Endometrial microvascular endothelial cells (primary cell): ENCODE results near the gene NCOR1. TPM values are rescaled to one million over a fixed set of nuclear protein-coding genes. Genes with fewer than 3 reads are reported as not detected.
"Not testable (repeated sequence)": the region's sequence is repeated elsewhere in the genome, so short reads cannot be mapped to it uniquely, and the experiment has no call there.

Source experiments
- in situ Hi-C: cut with HindIII; loops from 2 replicates; pipeline ENCODE4 v1.10.0; 2017; ENCODE audit warnings: low sequenced_read_pairs, low pct_unique_long_range_greater_than_20kb; ENCODE audit errors: inconsistent ontology term
- total RNA-seq: library from RNA; depleted of rRNA; stranded (reverse); fragments of >200 nt; gene quantifications from one replicate; pipeline ENCODE4 v1.2.3, GENCODE V29; 2015; ENCODE audit errors: inconsistent ontology term

Gene NCOR1
- total RNA-seq, 1 donor from 2014 or later: 56.9 TPM

- in situ Hi-C loops: not testable (repeated sequence)
Measured at GRCh38 chr17:16216341-16217001, 1.1 kb upstream of the NCOR1 start.

- in situ Hi-C loops: no loop called here
Measured at GRCh38 chr17:16215965-16216316, 607 bp upstream of the NCOR1 start.

GRCh38 chr17:16215002-16215272, 397 bp downstream of the NCOR1 start:
- in situ Hi-C loops: no loop called here

- in situ Hi-C loops: no loop called here
Measured at GRCh38 chr17:16214190-16215001, 938 bp downstream of the NCOR1 start.

- in situ Hi-C loops: no loop called here
Measured at GRCh38 chr17:16212793-16213192, 2.5 kb downstream of the NCOR1 start.

DNA sequence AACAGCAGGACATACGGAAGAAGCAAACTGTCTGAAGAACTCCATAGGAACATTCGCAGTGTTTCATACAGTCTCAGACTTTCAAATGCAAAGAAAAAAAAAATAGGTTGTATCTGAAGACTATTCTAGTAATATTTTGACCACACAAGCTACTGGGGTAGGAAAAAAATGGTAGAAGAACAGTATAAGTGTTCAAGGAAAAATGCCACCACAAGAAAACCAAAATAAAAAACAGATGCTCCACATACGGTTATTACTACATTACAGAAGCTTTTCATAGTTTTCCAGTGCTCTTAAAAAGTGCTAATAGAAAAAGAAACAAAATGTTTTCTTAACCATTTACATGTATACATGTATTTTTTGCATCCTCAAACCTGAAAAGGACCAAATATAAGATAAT, 3.7 kb downstream of the NCOR1 start:
- in situ Hi-C loops: no loop called here

- in situ Hi-C loops: not testable (repeated sequence)
Measured at GRCh38 chr17:16204763-16205162, 10.6 kb downstream of the NCOR1 start.

DNA sequence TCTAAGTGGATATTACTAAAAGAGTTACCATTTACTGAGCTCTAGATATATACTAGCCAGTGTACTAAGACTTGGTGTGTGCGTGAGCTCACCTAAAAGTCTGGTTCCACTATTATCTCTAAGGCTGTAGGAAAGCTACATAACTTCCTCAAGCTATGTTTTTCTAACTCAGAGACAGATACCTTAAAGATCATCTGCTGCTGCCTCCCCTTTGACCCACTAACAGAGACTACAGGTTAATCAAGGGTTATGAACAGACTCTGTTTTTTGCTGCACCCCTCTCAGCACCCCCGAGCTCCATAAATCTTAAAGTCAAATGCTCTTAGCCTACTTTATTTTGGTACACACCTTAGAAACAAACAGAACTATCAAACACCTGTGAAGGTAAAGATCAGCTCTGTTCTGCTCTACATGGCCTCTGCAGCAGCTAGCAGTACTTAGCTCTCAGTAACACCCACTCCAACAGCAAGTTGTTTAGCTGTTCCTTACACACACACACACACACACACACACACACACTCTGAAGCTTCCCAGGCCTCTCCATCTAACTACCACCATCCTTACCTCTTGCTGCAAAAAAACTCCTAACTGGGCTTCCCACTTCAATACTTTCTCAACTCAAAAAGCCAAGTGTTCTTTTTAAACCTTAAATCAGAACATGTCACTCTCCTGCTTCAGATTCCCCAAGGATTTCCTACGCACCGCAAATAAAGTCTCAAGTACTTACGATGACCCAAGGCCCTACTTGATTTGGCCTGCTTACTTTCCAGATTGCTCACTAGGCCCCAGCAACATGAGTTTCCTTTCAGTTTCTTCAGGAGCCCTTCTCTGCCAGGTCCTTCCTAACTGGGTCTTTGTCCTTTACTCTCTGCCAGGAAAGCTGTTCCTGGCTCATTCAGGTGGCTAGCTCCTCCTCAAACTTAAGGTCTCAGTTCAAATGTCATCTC, 12.5 kb downstream of the NCOR1 start:
- in situ Hi-C loops: not testable (repeated sequence)

- in situ Hi-C loops: not testable (repeated sequence)
Measured at GRCh38 chr17:16201693-16202131, 13.6 kb downstream of the NCOR1 start.

GRCh38 chr17:16199093-16199492, 16.2 kb downstream of the NCOR1 start:
- in situ Hi-C loops: no loop called here

- in situ Hi-C loops: no loop called here
Measured at GRCh38 chr17:16197276-16197675, 18.1 kb downstream of the NCOR1 start.

DNA sequence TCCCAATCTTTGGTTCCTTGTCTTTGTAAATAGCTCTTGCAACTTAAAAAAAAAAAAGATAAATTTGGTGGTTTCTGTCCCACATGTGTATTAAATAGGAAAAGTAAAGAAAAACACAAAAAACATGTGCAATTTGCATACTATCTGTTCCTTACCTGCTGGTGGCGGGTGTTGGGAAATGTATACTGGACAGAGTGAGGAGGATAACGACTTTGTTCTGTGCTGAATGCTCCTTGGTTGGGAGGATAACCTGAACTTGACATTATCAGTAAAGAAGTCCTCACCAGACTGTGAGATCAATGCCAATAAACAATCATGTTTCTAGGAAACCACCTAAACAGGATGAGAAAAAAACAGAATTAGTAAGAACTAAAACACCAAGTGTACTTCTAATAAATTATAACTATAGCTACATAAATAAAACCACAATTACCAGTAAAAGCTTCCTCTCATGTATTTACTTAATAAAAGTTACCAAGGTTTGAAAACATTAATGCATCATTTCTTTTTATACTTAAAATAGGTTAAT, 21.0 kb downstream of the NCOR1 start:
- in situ Hi-C loops: not testable (repeated sequence)

DNA sequence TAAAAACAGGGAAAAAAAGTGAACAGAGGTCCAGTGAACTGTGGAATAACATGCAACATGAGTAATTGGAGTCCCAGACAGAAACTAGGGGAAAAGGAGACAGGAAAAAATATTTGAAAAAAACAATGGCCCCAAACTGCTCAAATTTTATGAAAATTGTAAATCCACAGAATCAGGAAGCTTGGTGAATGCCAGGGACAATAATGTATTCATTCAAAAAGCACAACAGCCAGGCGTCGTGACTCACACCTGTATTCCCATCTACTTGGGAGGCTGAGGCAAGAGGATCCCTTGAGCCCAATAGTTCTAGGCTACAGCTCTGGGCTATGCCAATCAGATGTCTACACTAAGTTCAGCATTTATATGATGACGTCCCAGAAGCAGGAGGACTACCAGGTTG, 23.7 kb downstream of the NCOR1 start:
- in situ Hi-C loops: no loop called here

DNA sequence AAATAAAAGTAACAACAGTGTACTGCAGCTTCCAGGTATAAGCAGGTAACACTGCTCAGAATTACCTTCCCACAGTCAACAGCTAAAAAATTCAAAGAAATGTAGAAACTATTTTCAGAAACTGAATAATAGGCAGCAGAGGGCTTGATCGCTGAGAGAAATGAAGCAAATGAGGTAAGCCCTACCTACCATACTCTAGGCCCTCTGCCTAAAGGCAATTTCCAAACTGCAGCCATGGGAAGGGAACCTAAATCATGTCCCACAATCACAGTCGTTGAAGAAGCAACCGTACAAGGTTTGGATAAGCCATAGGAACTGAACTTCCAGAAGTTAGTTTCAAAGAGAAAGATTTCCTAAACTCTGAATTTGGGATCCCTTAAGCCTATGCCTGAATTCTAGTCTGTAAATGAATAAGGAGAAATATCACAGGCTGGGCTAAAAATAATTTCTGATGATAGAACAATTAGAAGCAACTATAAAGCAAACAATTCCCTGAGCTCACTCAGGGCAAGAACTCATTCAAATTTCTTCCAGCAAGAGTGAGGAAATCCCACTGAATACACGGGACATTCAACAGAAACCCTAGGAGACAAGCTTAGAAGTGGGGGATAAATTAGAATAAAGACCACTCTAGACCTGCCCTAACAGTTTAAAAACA, 24.5 kb downstream of the NCOR1 start:
- in situ Hi-C loops: no loop called here

DNA sequence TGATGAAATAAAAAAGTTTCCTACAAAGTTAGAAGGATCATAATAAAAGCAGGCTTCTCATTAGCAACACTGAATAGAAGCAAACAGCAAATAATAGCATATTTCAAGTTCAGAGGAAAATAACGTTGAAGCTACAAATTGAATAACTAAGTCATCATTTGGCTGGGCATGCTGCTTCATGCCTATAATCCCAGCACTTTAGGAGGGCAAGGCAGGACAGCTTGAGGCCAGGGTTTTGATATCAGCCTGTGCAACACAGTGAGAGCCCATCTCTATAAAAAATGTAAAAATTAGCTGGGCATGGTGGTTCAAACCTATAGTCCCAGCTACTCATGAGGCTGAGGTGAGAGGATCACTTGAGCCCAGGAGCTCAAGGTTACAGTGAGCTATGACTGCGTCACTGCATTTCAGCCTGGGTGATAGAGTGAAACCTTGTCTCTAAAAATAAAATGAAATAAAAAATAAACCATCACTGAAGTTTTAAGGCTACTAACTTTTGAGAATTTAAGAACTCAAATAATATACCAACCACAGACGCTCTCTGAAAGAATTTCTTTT, 25.5 kb downstream of the NCOR1 start:
- in situ Hi-C loops: no loop called here

DNA sequence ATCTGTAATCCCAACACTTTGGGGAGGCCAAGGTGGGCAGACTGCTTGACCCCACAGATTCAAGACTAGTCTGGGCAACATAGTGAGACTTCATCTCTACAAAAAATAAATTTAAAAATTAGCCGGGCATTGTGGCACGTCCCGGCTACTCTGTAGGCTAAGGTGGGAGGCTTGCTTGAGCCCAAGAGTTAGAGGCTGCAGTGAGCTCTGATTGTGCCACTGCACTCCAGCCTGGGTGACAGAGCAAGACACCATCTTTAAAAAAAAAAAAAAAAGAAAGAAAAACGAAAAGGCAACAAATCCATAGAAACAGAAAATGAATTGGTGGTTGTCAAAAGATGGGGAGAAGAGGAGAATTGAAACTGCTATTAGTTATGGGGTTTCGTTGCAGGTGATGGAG, 27.7 kb downstream of the NCOR1 start:
- in situ Hi-C loops: no loop called here

DNA sequence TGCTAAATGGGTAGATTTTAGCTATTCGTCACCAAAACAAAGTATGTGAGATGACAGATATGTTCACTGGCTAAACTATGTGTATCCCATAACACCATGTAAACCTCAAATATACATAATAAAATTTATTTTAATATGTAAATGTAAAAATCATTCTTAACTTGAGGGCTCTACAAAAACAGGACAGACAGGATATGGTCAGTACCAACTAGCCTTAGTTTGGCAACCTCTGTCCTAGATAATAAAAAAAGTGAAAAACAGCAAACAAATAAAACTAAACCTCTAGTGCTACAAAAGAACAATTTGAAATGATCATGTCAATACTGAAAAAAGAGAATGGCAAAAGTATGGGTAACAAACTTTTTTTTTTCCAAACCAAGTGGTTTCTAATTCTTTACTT, 33.8 kb downstream of the NCOR1 start:
- in situ Hi-C loops: no loop called here

DNA sequence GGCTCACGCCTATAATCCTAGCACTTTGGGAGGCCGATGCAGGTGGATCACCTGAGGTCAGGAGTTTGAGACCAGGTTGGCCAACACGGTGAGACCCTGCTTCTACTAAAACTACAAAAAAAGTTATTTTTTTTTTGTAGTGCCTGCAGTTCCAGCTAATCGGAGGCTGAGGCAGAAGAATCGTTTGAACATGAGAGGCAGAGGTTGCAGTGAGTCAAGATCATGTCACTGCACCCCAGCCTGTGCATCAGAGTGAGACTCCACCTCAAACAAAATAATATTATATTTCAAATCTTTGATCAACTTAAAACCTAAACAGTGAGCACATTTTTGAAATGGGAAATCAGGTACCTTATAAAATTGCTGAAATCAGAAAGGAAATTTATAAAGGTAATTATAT, 36.5 kb downstream of the NCOR1 start:
- in situ Hi-C loops: no loop called here

DNA sequence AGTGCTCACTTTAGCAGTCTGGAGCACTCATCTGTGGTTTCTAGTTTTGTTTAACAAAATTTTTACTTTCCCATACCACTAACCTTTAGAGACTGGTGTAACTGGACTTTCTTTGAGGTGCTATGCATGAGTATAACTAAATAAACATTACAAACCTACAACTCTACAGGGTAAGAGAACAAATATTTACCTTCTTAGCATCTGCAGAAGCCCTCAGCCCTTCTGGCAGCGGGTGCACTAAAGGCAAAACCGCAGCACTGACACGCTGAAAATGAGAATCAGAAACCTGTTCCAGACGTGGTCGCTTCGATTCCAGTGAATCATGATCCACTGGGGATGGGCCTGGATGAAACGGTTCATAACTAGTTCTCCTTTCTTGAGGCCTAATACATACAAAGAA, 43.7 kb downstream of the NCOR1 start:
- in situ Hi-C loops: no loop called here
